HepG2 (cell line): ENCODE measurements around the gene PTPRM. TPM values are rescaled to one million over a fixed set of nuclear protein-coding genes. Genes with fewer than 3 reads are reported as not detected.
A peak's percentile ranks its signal among the peaks of the same experiment; 100 is the strongest.

Experiments used
- ATAC-seq: fragments of 200-7000 bp; cut with Tn5 transposase; 3 replicates; pipeline ENCODE4 v1.9.1; 2020; ENCODE audit warnings: mild to moderate bottlenecking, moderate library complexity
- BruUV-seq: library from RNA; stranded (reverse); fragments of 400-500 nt; replicated peaks from 2 replicates; lab custom pipeline; 2021; lab: Mats Ljungman, UMichigan
- CTCF ChIA-PET: fragments of 300-600 bp; formaldehyde crosslinking; extraction: SDS; loops from one replicate; lab custom pipeline; 2021; ENCODE audit warnings: low total read pairs, inconsistent platforms, low intra/inter-chr PET ratio; lab: Yijun Ruan, JAX
- POLR2A ChIA-PET: fragments of 350-600 bp; sonication (Branson Sonifier 250); formaldehyde crosslinking; loops from one replicate; lab custom pipeline; 2020; ENCODE audit warnings: antibody characterized with exemption, inconsistent platforms; lab: Yijun Ruan, JAX
- DNase-seq: peaks from one replicate; pipeline ENCODE4 v3.0.0-alpha.2; 2015; ENCODE audit warnings: low spot score
- FAIRE-seq: peaks from 3 replicates; lab custom pipeline; 2011; peaks lifted over from hg19 to GRCh38; lab: Jason Lieb, UNC
- H2AFZ ChIP-seq: one replicate; pipeline ENCODE4 v1.6.1; 2011; ENCODE audit warnings: low read length, inconsistent platforms
- H3K27ac ChIP-seq: fragments of 300-600 bp; 3 replicates; pipeline ENCODE4 v1.8.0; 2011; ENCODE audit warnings: mixed run types, mild to moderate bottlenecking, mixed read lengths, low read length, inconsistent platforms; ENCODE audit not compliant: insufficient read depth; ENCODE audit errors: extremely low read length
- H3K27me3 ChIP-seq, 2 experiments: fragments of 200-600 bp in 1 of 2; 2 replicates in 1 of 2; 3 replicates in 1 of 2; pipeline versions ENCODE4 v1.6.0 to v1.8.0; 2011; ENCODE audit warnings: low read length in 2 of 2, mild to moderate bottlenecking in 2 of 2, moderate library complexity in 2 of 2, inconsistent platforms in 1 of 2; ENCODE audit not compliant: insufficient read depth in 2 of 2, control insufficient read depth in 1 of 2
- H3K36me3 ChIP-seq, 2 experiments: fragments of 200-600 bp in 1 of 2; replicated peaks in 1 of 2; 2 replicates in 1 of 2; 3 replicates in 1 of 2; pipeline versions ENCODE4 v1.5.1 to v1.8.0; 2011; ENCODE audit warnings: low read length in 2 of 2, inconsistent platforms in 1 of 2; ENCODE audit not compliant: insufficient read depth in 2 of 2, control insufficient read depth in 1 of 2
- H3K4me1 ChIP-seq: 2 replicates; pipeline ENCODE4 v1.5.1; 2012; ENCODE audit warnings: low read length, inconsistent platforms; ENCODE audit not compliant: insufficient read depth
- H3K4me2 ChIP-seq: 2 replicates; pipeline ENCODE4 v1.6.0; 2011; ENCODE audit warnings: low read depth, low read length, inconsistent platforms
- H3K4me3 ChIP-seq, 3 experiments: fragments of 200-600 bp in 1 of 3; sonication (generic), shearing (Covaris generic) in 1 of 3; replicated peaks in 1 of 3; 2 replicates each; pipeline ENCODE4 v1.5.1; 2011 to 2016; ENCODE audit warnings: low read length in 3 of 3, inconsistent platforms in 2 of 3, low read depth in 2 of 3, mild to moderate bottlenecking in 2 of 3, control low read depth in 1 of 3, mixed read lengths in 1 of 3; ENCODE audit not compliant: insufficient read depth in 1 of 3
- H3K79me2 ChIP-seq: one replicate; pipeline ENCODE4 v1.6.1; 2011; ENCODE audit warnings: low read length, inconsistent platforms; ENCODE audit not compliant: insufficient read depth
- H3K9ac ChIP-seq: 2 replicates; pipeline ENCODE4 v1.6.0; 2011; ENCODE audit warnings: mild to moderate bottlenecking, low read depth, low read length, inconsistent platforms; ENCODE audit not compliant: insufficient read depth
- H3K9me3 ChIP-seq: 2 replicates; pipeline ENCODE4 v1.5.1; 2012; ENCODE audit warnings: mild to moderate bottlenecking, low read length
- H4K20me1 ChIP-seq: 2 replicates; pipeline ENCODE4 v1.6.0; 2011; ENCODE audit warnings: inconsistent platforms, mild to moderate bottlenecking, low read length, moderate library complexity; ENCODE audit not compliant: insufficient read depth
- FIP1L1 ChIP-seq: fragments of 200-400 bp; formaldehyde crosslinking; IDR thresholded peaks from 2 replicates; pipeline ENCODE4 v1.6.1; 2018; ENCODE audit warnings: low read depth, mild to moderate bottlenecking, low read length, moderate library complexity, borderline replicate concordance; ENCODE audit not compliant: insufficient read depth
- FOXJ3 ChIP-seq: sonication (generic); formaldehyde crosslinking; IDR thresholded peaks from 2 replicates; pipeline ENCODE4 v1.4.0; 2020; ENCODE audit warnings: missing genetic modification reagents, mild to moderate bottlenecking, borderline replicate concordance
- HOXA3 ChIP-seq: sonication (generic); formaldehyde crosslinking; IDR thresholded peaks from 2 replicates; pipeline ENCODE4 v1.5.0; 2020; ENCODE audit warnings: missing genetic modification reagents
- PITX1 ChIP-seq: sonication (generic); formaldehyde crosslinking; IDR thresholded peaks from 2 replicates; pipeline ENCODE4 v1.5.1; 2020; ENCODE audit warnings: mild to moderate bottlenecking, missing genetic modification reagents
- POGZ ChIP-seq: sonication (generic); formaldehyde crosslinking; IDR thresholded peaks from 2 replicates; pipeline ENCODE4 v1.4.0; 2020; ENCODE audit warnings: mild to moderate bottlenecking, missing genetic modification reagents
- SCMH1 ChIP-seq: sonication (generic); formaldehyde crosslinking; IDR thresholded peaks from 2 replicates; pipeline ENCODE4 v1.9.0; 2021; ENCODE audit warnings: missing genetic modification reagents, mild to moderate bottlenecking, borderline replicate concordance
- SOX13 ChIP-seq, 3 experiments: fragments of 450-650 bp in 1 of 3; sonication (generic) in 1 of 3; formaldehyde crosslinking in 1 of 3; IDR thresholded peaks in 2 of 3; conservative IDR thresholded peaks in 1 of 3; 2 replicates each; pipeline versions ENCODE4 v1.5.0 to v1.6.1; 2016 to 2020; ENCODE audit warnings: antibody characterized with exemption in 1 of 3, mild to moderate bottlenecking in 1 of 3, missing compliant biosample characterization in 1 of 3, missing genetic modification reagents in 1 of 3, moderate library complexity in 1 of 3
- STAG1 ChIP-seq: sonication (generic); formaldehyde crosslinking; IDR thresholded peaks from 2 replicates; pipeline ENCODE4 v1.4.0; 2020; ENCODE audit warnings: missing genetic modification reagents
- ZBTB21 ChIP-seq: sonication (generic); formaldehyde crosslinking; IDR thresholded peaks from 2 replicates; pipeline ENCODE4 v1.4.0; 2020; ENCODE audit warnings: missing genetic modification reagents
- ZNF451 ChIP-seq: sonication (generic); formaldehyde crosslinking; IDR thresholded peaks from 2 replicates; pipeline ENCODE4 v1.5.0; 2020; ENCODE audit warnings: mild to moderate bottlenecking, missing genetic modification reagents
- ZNF510 ChIP-seq: sonication (generic); formaldehyde crosslinking; IDR thresholded peaks from 2 replicates; pipeline ENCODE4 v1.4.0; 2020; ENCODE audit warnings: low read depth, mild to moderate bottlenecking, missing genetic modification reagents
- WGBS: methylation state at CpG from one replicate; pipeline ENCODE4 v1.1.6; 2017; ENCODE audit warnings: low lambda C conversion rate; 5-methylcytosine and 5-hydroxymethylcytosine counted together
- in situ Hi-C: cut with HindIII; loops from 2 replicates; pipeline ENCODE4 v1.10.0; 2017; ENCODE audit warnings: low pct_unique_long_range_greater_than_20kb; ENCODE audit not compliant: extremely low pct_ligation_motif_present
- intact Hi-C: fragments of 100-400 bp; cut with micrococcal nuclease; formaldehyde crosslinking; loops from one replicate; pipeline ENCODE4 v1.10.0; 2022; ENCODE audit not compliant: unreplicated experiment
- polyA plus RNA-seq, 8 experiments: library from polyadenylated mRNA; depleted of rRNA in 3 of 8; stranded (reverse) in 7 of 8; unstranded in 1 of 8; fragments of >200 nt; fragmentation: Illumina TruSeq in 4 of 8; extraction: Trizol in 4 of 8; gene quantifications; 2 replicates each; pipeline versions ENCODE4 v1.2.1 to v1.2.3, GENCODE V29; 2011 to 2016; ENCODE audit warnings: low read depth in 4 of 8, missing spikeins in 1 of 8, mixed read lengths in 1 of 8; ENCODE audit not compliant: insufficient read depth in 1 of 8
- total RNA-seq, 5 experiments: library from RNA; depleted of rRNA; stranded (reverse); fragments of >200 nt; fragmentation: Illumina TruSeq; extraction: Trizol; gene quantifications; 2 replicates each; pipeline ENCODE4 v1.2.3, GENCODE V29; 2016; ENCODE audit warnings: low read depth in 1 of 5
- TF ChIP-seq, protein P1 (sequence below): IDR thresholded peaks from 2 replicates; pipeline ENCODE4 v1.6.1; 2012; ENCODE audit warnings: low read depth, low read length, improper control_type of control experiment
- TF ChIP-seq, protein P2 (sequence below): sonication (generic); formaldehyde crosslinking; IDR thresholded peaks from 2 replicates; pipeline ENCODE4 v1.5.0; 2020; ENCODE audit warnings: mild to moderate bottlenecking, missing genetic modification reagents, moderate library complexity

Gene PTPRM
- total and polyA plus RNA-seq, 2 of the 13 experiments (the other 11 are each of a cell fraction or from before 2014, with no cell fraction given) = 12.6 to 108 TPM

DNA sequence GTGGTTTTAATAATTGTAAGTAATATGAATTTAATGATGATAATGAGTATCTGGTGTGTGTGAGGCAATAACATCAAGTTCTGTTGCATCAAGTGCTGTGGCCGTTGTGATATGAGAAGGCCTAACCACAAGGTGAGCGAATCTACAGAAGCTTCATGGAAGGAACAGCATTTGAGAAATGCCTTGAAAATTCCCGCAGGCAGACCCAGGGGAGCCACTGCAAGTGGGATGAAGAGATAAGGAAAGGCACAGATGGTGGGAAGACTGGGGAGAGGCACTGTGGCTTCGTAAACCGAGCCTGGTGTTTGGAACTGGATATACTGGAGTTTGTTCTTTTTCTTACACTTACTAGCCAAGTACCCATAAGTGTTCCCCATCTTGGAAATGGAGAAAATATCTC is 357.5 kb downstream of the PTPRM start:
- in situ Hi-C loops (no loop called here), intact Hi-C loops (loop anchor here (10.0 kb wide), 2 partner anchors 120 to 350 kb away; no protein-coding TSS in a partner anchor)
- no peak for TF ChIP-seq HOXA3 (CRISPR knock-in tag)
- no peak for TF ChIP-seq PITX1
- 99% methylated on average over 5 of the region's 5 CpGs for WGBS
- Histone ChIP-seq H3K9ac (no peak overlapping the region), H3K27me3 (no peaks in the 10 kb centered on the region), H3K36me3 (peaks cover 2 to 5% of the 10 kb centered on the region in 2 experiments; a peak in 1 of 5 replicates), H4K20me1 (no peaks in the 10 kb centered on the region), H2AFZ (no peak overlapping the region), H3K9me3 (no peaks in the 10 kb centered on the region), H3K27ac (no peak overlapping the region), H3K79me2 (no peaks in the 10 kb centered on the region), H3K4me3 (no peak overlapping the region), H3K4me2 (no peak overlapping the region), H3K4me1 (peaks cover 60% of the 10 kb centered on the region)
- no TSS peak for BruUV-seq
- POLR2A ChIA-PET = no interaction called here
- CTCF ChIA-PET = no interaction called here
- FAIRE-seq (no peak), ATAC-seq (no peak), DNase-seq (no peak)

DNA sequence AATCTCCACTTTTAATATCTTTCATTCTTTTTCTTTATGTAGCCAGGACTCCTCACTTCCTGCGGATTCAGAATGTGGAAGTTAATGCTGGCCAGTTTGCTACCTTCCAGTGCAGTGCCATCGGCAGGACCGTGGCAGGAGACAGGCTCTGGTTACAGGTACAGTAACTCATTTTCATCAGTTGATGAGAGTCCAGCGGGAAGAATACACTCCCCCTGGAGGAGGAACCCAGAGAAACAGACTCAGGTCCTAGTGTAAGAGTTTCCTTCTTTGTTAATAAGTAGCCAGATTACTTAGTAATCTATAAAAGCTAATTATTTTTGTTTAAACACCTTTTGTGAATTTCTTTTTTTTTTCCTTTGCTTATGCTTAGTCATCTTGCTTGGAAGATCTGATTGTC is 359.4 kb downstream of the PTPRM start:
- Histone ChIP-seq H2AFZ (no peak overlapping the region), H3K27me3 (no peaks in the 10 kb centered on the region), H3K4me1 (peaks cover 42% of the 10 kb centered on the region), H4K20me1 (no peaks in the 10 kb centered on the region), H3K27ac (no peak overlapping the region), H3K79me2 (no peaks in the 10 kb centered on the region), H3K4me2 (no peak overlapping the region), H3K36me3 (peaks cover 2 to 5% of the 10 kb centered on the region in 2 experiments; a peak in 1 of 5 replicates), H3K9ac (no peak overlapping the region), H3K9me3 (no peaks in the 10 kb centered on the region), H3K4me3 (no peak overlapping the region)
- DNase-seq (peak; percentile 53), ATAC-seq (peak; percentile 68), FAIRE-seq (no peak)
- CTCF ChIA-PET = no interaction called here
- POLR2A ChIA-PET = no interaction called here
- intact Hi-C loops = loop anchor here (10.0 kb wide), 2 partner anchors 122 to 352 kb away; no protein-coding TSS in a partner anchor
- in situ Hi-C loops = no loop called here
- no TSS peak for BruUV-seq
- 75% methylated on average over 4 of the region's 4 CpGs for WGBS
- TF ChIP-seq FOXJ3 (CRISPR knock-in tag) (no peak), ZBTB21 (no peak), FIP1L1 (no peak), ZNF451 (CRISPR knock-in tag) (no peak), ZNF510 (CRISPR knock-in tag) (no peak), SCMH1 (CRISPR knock-in tag) (no peak), POGZ (no peak), STAG1 (CRISPR knock-in tag) (peak; percentile 47), SOX13 (IDR thresholded peaks at IDR 0.05) (no peak), SOX13 (CRISPR knock-in tag; conservative IDR thresholded peaks at IDR 0.05 in 1 of 2, IDR thresholded peaks at IDR 0.05 in 1 of 2) (no peak)
- TF ChIP-seq, protein P1, sequence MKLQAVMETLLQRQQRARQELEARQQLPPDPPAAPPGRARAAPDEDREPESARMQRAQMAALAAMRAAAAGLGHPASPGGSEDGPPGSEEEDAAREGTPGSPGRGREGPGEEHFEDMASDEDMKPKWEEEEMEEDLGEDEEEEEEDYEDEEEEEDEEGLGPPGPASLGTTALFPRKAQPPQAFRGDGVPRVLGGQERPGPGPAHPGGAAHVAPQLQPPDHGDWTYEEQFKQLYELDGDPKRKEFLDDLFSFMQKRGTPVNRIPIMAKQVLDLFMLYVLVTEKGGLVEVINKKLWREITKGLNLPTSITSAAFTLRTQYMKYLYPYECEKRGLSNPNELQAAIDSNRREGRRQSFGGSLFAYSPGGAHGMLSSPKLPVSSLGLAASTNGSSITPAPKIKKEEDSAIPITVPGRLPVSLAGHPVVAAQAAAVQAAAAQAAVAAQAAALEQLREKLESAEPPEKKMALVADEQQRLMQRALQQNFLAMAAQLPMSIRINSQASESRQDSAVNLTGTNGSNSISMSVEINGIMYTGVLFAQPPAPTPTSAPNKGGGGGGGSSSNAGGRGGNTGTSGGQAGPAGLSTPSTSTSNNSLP = no peak
- TF ChIP-seq, protein P2, sequence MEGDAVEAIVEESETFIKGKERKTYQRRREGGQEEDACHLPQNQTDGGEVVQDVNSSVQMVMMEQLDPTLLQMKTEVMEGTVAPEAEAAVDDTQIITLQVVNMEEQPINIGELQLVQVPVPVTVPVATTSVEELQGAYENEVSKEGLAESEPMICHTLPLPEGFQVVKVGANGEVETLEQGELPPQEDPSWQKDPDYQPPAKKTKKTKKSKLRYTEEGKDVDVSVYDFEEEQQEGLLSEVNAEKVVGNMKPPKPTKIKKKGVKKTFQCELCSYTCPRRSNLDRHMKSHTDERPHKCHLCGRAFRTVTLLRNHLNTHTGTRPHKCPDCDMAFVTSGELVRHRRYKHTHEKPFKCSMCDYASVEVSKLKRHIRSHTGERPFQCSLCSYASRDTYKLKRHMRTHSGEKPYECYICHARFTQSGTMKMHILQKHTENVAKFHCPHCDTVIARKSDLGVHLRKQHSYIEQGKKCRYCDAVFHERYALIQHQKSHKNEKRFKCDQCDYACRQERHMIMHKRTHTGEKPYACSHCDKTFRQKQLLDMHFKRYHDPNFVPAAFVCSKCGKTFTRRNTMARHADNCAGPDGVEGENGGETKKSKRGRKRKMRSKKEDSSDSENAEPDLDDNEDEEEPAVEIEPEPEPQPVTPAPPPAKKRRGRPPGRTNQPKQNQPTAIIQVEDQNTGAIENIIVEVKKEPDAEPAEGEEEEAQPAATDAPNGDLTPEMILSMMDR = peak; percentile 33; the same call in 1 of the 2 replicates
